Neural progenitor cell (in vitro differentiated cells): ENCODE measurements around the gene NBR1.
"Not testable (repeated sequence)": the region's sequence is repeated elsewhere in the genome, so short reads cannot be mapped to it uniquely, and the experiment has no call there.

Experiments used
- CTCF ChIP-seq: fragments of 200-600 bp; sonication (generic); IDR thresholded peaks from 2 replicates; pipeline ENCODE4 v1.5.1; 2017; ENCODE audit warnings: antibody characterized with exemption, mild to moderate bottlenecking
- EZH2 ChIP-seq: fragments of 200-600 bp; sonication (generic); IDR thresholded peaks from 2 replicates; pipeline ENCODE4 v1.6.1; 2017; ENCODE audit warnings: antibody characterized with exemption, mild to moderate bottlenecking, moderate library complexity

DNA sequence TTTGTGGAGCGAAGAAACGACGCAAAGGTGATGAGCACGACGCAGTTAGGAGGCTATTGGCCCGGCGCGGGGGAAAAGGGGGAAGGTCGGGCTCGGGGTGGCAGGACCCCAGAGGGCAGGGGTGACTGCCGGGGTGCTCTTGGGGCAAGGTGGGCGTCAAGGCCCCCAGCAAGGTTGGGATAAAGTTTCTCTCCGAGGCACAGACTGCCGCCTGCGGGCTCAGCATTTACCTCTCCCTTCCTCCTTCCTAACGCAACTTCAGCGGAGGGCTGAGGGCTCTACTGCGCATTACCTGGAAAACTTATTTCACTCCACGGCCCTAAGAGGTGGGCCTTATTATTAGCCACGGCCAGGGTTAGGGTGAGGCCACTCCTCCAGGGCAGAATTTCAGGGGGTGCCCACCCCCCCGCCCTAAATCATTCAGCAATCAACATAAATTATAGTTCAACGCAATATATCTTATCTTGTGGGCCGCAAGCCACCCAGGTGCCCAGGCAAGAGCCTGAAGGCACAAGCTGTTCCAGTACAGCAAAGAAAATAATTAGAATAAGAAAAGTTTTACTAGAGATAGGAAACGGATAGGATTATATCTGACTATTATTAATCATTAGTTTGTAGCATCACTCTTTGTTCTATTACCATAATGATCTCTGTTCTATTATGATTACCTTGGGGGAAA, 61.1 kb downstream of the NBR1 start:
- TF ChIP-seq CTCF, EZH2: not testable (repeated sequence)
